ENCODE data around the gene PCDH9. TPM values are rescaled to one million over a fixed set of nuclear protein-coding genes. Genes with fewer than 3 reads are reported as not detected.

Gene PCDH9
- total RNA-seq, 1 experiment from 2014 or later = 0.11 TPM

DNA sequence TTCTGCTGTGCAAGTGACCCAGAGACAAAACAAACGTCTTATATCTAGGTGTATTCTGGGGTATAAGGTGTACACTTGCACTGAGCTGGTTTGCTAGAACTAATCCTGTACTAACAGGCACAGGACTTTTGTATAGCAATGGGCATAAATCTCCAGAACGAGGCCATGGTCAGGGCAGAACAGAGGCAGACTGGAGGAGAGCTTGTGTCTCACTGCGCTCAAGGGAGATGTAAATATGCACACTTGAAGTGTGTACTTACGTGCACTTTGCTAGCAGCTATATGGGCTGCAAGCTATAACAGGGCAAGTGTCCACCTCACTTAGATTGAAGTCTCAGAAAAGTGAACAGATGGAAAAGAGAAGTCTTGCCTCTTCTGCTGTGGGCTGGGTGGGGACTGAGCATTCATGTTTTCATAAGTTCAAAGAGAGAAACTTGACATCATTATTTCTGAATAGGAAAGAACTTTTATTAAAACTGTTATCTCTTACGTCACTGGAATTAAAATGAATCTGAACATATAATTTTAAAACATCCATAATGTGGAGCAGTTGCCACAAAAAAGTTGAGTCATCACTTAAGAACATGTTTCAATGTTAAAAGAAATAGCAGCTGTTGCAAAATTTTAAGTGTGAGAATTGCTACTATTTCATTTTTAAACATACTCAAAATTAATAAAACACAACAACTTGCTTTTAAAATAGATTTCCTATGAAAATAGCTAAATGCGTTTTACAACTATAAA, 888.3 kb downstream of the PCDH9 start:
- CTCF ChIA-PET = no interaction called here
- Mint-ChIP-seq H3K27me3 (ENCODE audit: insufficient read depth, unreplicated experiment) (no peaks in the 10 kb centered on the region), H3K9me3 (ENCODE audit: unreplicated experiment) (no peaks in the 10 kb centered on the region), H3K36me3 (ENCODE audit: insufficient read depth, unreplicated experiment) (no peaks in the 10 kb centered on the region), H3K27ac (ENCODE audit: unreplicated experiment) (no peak overlapping the region), H3K4me3 (ENCODE audit: unreplicated experiment) (no peak overlapping the region), H3K4me1 (ENCODE audit: low read depth, unreplicated experiment) (no peaks in the 10 kb centered on the region)
- Histone ChIP-seq H3K27me3 (replicated peaks; ENCODE audit: control insufficient read depth, insufficient read depth, low read length) (no peaks in the 10 kb centered on the region), H3K36me3 (ENCODE audit: control insufficient read depth, insufficient read depth, low read length) (no peaks in the 10 kb centered on the region), H3K4me1 (no peaks in the 10 kb centered on the region), H3K9me3 (no peaks in the 10 kb centered on the region), H3K4me3 (ENCODE audit: low read depth, low read length) (no peak overlapping the region)
- DNase-seq = no peak
- POLR2A ChIA-PET = no interaction called here
- intact Hi-C loops (cut with micrococcal nuclease; ENCODE audit: unreplicated experiment) = no loop called here
- no TSS peak for BruUV-seq (replicated peaks)
- TF ChIP-seq, protein P1, sequence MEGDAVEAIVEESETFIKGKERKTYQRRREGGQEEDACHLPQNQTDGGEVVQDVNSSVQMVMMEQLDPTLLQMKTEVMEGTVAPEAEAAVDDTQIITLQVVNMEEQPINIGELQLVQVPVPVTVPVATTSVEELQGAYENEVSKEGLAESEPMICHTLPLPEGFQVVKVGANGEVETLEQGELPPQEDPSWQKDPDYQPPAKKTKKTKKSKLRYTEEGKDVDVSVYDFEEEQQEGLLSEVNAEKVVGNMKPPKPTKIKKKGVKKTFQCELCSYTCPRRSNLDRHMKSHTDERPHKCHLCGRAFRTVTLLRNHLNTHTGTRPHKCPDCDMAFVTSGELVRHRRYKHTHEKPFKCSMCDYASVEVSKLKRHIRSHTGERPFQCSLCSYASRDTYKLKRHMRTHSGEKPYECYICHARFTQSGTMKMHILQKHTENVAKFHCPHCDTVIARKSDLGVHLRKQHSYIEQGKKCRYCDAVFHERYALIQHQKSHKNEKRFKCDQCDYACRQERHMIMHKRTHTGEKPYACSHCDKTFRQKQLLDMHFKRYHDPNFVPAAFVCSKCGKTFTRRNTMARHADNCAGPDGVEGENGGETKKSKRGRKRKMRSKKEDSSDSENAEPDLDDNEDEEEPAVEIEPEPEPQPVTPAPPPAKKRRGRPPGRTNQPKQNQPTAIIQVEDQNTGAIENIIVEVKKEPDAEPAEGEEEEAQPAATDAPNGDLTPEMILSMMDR (IDR thresholded peaks at IDR 0.05; ENCODE audit: insufficient read depth in 1 of 2, low read depth in 1 of 2, low read length in 1 of 2, severe bottlenecking in 1 of 2, unreplicated experiment in 1 of 2) = no peak

DNA sequence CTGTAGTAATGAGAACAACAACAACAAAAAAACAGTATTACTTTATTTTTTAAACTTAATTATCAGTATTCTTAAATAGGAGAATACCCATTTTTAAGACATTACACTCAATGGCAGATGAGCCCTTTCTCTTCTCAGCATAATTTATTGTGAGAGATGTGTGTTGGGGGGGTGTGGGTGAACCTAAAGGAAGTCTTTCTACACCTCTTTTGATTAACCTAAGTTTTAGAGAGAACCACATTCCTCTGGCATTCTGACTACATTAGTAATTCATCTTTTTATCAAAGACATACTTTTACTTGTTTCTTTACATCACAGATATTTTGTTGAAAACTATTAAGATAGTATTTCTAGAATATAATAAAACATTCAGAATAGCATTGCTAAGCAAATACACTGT, 890.9 kb downstream of the PCDH9 start:
- H3K9me3 ChIP-seq = no peaks in the 10 kb centered on the region
- CTCF ChIA-PET = no interaction called here
- H3K27me3 ChIP-seq (replicated peaks; ENCODE audit: control insufficient read depth, insufficient read depth, low read length) = no peaks in the 10 kb centered on the region
- no peaks in the 10 kb centered on the region for H3K27me3 Mint-ChIP-seq (ENCODE audit: insufficient read depth, unreplicated experiment)
- no peak overlapping the region for H3K4me3 ChIP-seq (ENCODE audit: low read depth, low read length)
- no peak overlapping the region for H3K27ac Mint-ChIP-seq (ENCODE audit: unreplicated experiment)
- no peaks in the 10 kb centered on the region for H3K36me3 ChIP-seq (ENCODE audit: control insufficient read depth, insufficient read depth, low read length)
- DNase-seq = no peak
- TF ChIP-seq, protein P1 (IDR thresholded peaks at IDR 0.05; ENCODE audit: insufficient read depth in 1 of 2, low read depth in 1 of 2, low read length in 1 of 2, severe bottlenecking in 1 of 2, unreplicated experiment in 1 of 2) = no peak
- no peaks in the 10 kb centered on the region for H3K4me1 ChIP-seq
- H3K36me3 Mint-ChIP-seq (ENCODE audit: insufficient read depth, unreplicated experiment) = no peaks in the 10 kb centered on the region
- POLR2A ChIA-PET = no interaction called here
- intact Hi-C loops (cut with micrococcal nuclease; ENCODE audit: unreplicated experiment) = no loop called here
- H3K9me3 Mint-ChIP-seq (ENCODE audit: unreplicated experiment) = no peaks in the 10 kb centered on the region
- no peak overlapping the region for H3K4me3 Mint-ChIP-seq (ENCODE audit: unreplicated experiment)
- BruUV-seq (replicated peaks) = no TSS peak
- no peaks in the 10 kb centered on the region for H3K4me1 Mint-ChIP-seq (ENCODE audit: low read depth, unreplicated experiment)

DNA sequence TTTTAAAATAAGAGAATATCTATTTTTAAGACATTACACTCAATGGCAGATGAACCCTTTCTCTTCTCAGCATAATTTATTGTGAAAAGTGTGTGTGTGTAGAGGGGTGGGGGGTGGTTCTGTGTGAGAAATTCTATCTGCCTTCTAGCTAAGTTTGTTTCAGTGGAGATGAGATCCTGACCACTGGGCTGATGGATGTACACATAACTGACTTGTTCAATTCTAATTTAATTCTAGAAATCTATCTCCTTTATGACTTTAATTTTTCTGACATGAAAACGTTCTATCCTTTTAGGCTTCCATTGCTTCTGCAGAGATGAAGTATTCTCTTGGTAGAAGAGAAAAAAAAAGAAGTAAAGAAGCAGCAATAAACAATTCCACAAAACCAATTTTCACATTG, 891.6 kb downstream of the PCDH9 start:
- H3K9me3 Mint-ChIP-seq (ENCODE audit: unreplicated experiment) = no peaks in the 10 kb centered on the region
- TF ChIP-seq, protein P1 (IDR thresholded peaks at IDR 0.05; ENCODE audit: insufficient read depth in 1 of 2, low read depth in 1 of 2, low read length in 1 of 2, severe bottlenecking in 1 of 2, unreplicated experiment in 1 of 2) = no peak
- BruUV-seq (replicated peaks) = no TSS peak
- Histone ChIP-seq H3K27me3 (replicated peaks; ENCODE audit: control insufficient read depth, insufficient read depth, low read length) (no peaks in the 10 kb centered on the region), H3K36me3 (ENCODE audit: control insufficient read depth, insufficient read depth, low read length) (no peaks in the 10 kb centered on the region), H3K4me3 (ENCODE audit: low read depth, low read length) (no peak overlapping the region), H3K4me1 (no peaks in the 10 kb centered on the region), H3K9me3 (no peaks in the 10 kb centered on the region)
- H3K4me3 Mint-ChIP-seq (ENCODE audit: unreplicated experiment) = no peak overlapping the region
- H3K27ac Mint-ChIP-seq (ENCODE audit: unreplicated experiment) = no peak overlapping the region
- H3K4me1 Mint-ChIP-seq (ENCODE audit: low read depth, unreplicated experiment) = no peaks in the 10 kb centered on the region
- POLR2A ChIA-PET = no interaction called here
- intact Hi-C loops (cut with micrococcal nuclease; ENCODE audit: unreplicated experiment) = no loop called here
- DNase-seq = no peak
- H3K36me3 Mint-ChIP-seq (ENCODE audit: insufficient read depth, unreplicated experiment) = no peaks in the 10 kb centered on the region
- no peaks in the 10 kb centered on the region for H3K27me3 Mint-ChIP-seq (ENCODE audit: insufficient read depth, unreplicated experiment)
- CTCF ChIA-PET = no interaction called here

Data from Caco-2 (cell line).